GM10248 (cell line): ENCODE results near the gene TECR.
"Not testable (repeated sequence)": the region's sequence is repeated elsewhere in the genome, so short reads cannot be mapped to it uniquely, and the experiment has no call there.

ENCODE experiments used
- CTCF ChIA-PET: fragments of 300-600 bp; sonication (Branson Sonifier 250); formaldehyde crosslinking; extraction: SDS; loops from one replicate; lab custom pipeline; 2021; ENCODE audit warnings: antibody characterized with exemption; lab: Yijun Ruan, JAX
- POLR2A ChIA-PET: fragments of 350-650 bp; sonication (Branson Sonifier 250); formaldehyde crosslinking; extraction: SDS; loops from one replicate; lab custom pipeline; 2020; ENCODE audit warnings: antibody characterized with exemption; lab: Yijun Ruan, JAX
- DNase-seq: peaks from one replicate; pipeline ENCODE4 v3.0.0; 2012; ENCODE audit errors: extremely low spot score
- CTCF ChIP-seq: IDR thresholded peaks from 2 replicates; pipeline ENCODE4 v1.5.1; 2012; ENCODE audit warnings: mild to moderate bottlenecking, low read depth; ENCODE audit errors: extremely low read depth, missing control alignments, control extremely low read depth

The TECR gene

GRCh38 chr19:14562660-14563589 is 33.5 kb downstream of the TECR start:
- POLR2A ChIA-PET: no interaction called here
- no peak for TF ChIP-seq CTCF
- DNase-seq: no peak
- CTCF ChIA-PET: interaction anchor here (3.2 to 4.9 kb wide), 2 partner anchors 10 to 123 kb away, joined by 18 to 33 read pairs; partner anchors contain the start of gene NDUFB7

GRCh38 chr19:14563590-14563926 is 34.2 kb downstream of the TECR start:
- ChIA-PET CTCF (interaction anchor here (3.2 to 4.9 kb wide), 2 partner anchors 9 to 123 kb away, joined by 18 to 33 read pairs; partner anchors contain the start of gene NDUFB7), POLR2A (no interaction called here)
- no peak for DNase-seq
- no peak for TF ChIP-seq CTCF

GRCh38 chr19:14563989-14564651 is 34.7 kb downstream of the TECR start:
- no peak for TF ChIP-seq CTCF
- DNase-seq: peak; percentile 71
- ChIA-PET POLR2A (no interaction called here), CTCF (interaction anchor here (3.2 to 4.9 kb wide), 2 partner anchors 9 to 122 kb away, joined by 18 to 33 read pairs; partner anchors contain the start of gene NDUFB7)

- CTCF ChIA-PET: interaction anchor here (5.5 kb wide), 1 partner anchor 8 kb away, joined by 49 read pairs; no protein-coding TSS in a partner anchor
- DNase-seq, POLR2A ChIA-PET: not testable (repeated sequence)
Measured at GRCh38 chr19:14564652-14565297, 35.4 kb downstream of the TECR start.

- ChIA-PET CTCF (interaction anchor here (5.5 kb wide), 1 partner anchor 8 kb away, joined by 49 read pairs; no protein-coding TSS in a partner anchor), POLR2A (no interaction called here)
- no peak for TF ChIP-seq CTCF
- no peak for DNase-seq
Measured at GRCh38 chr19:14565298-14565679, 35.9 kb downstream of the TECR start.

GRCh38 chr19:14565765-14566711 is 36.6 kb downstream of the TECR start:
- POLR2A ChIA-PET: no interaction called here
- DNase-seq: no peak
- no peak for TF ChIP-seq CTCF
- CTCF ChIA-PET: interaction anchor here (5.5 kb wide), 1 partner anchor 9 kb away, joined by 49 read pairs; no protein-coding TSS in a partner anchor
